IMR-90 (cell line): Measurements from ENCODE around the gene USP25. TPM values are rescaled to one million over a fixed set of nuclear protein-coding genes. Genes with fewer than 3 reads are reported as not detected.

Experiments
- ATAC-seq: fragments of 200-7000 bp; cut with Tn5 transposase; 2 replicates; pipeline ENCODE4 v1.9.1; 2020; ENCODE audit warnings: low read depth, mild to moderate bottlenecking, moderate library complexity
- BruUV-seq: library from RNA; stranded (reverse); fragments of 400-500 nt; replicated peaks from 2 replicates; lab custom pipeline; 2021; lab: Mats Ljungman, UMichigan
- CTCF ChIA-PET: fragments of 300-600 bp; formaldehyde crosslinking; extraction: SDS; loops from one replicate; lab custom pipeline; 2021; ENCODE audit warnings: antibody characterized with exemption; lab: Yijun Ruan, JAX
- POLR2A ChIA-PET: fragments of 300-600 bp; sonication (Branson Sonifier 250); formaldehyde crosslinking; loops from one replicate; lab custom pipeline; 2022; ENCODE audit warnings: antibody characterized with exemption; ENCODE audit not compliant: unreplicated experiment; lab: Charles Lee
- DNase-seq: peaks from one replicate; pipeline ENCODE4 v3.0.0; 2013
- H2AFZ ChIP-seq: replicated peaks from 2 replicates; pipeline ENCODE3; 2013; ENCODE audit warnings: low read length, mild to moderate bottlenecking; ENCODE audit not compliant: poor library complexity
- H2AK5ac ChIP-seq: 2 replicates; pipeline ENCODE4 v1.6.1; 2013; ENCODE audit warnings: low read depth, low read length, inconsistent platforms
- H2AK9ac ChIP-seq: replicated peaks from 2 replicates; pipeline ENCODE3; 2013; ENCODE audit warnings: mild to moderate bottlenecking, low read depth, low read length, moderate library complexity; ENCODE audit not compliant: poor library complexity
- H2BK120ac ChIP-seq: 2 replicates; pipeline ENCODE4 v1.6.1; 2013; ENCODE audit warnings: low read depth, low read length, inconsistent platforms
- H2BK15ac ChIP-seq: 3 replicates; pipeline ENCODE4 v1.6.1; 2013; ENCODE audit warnings: low read depth, low read length, inconsistent platforms
- H2BK20ac ChIP-seq: 2 replicates; pipeline ENCODE4 v1.6.1; 2013; ENCODE audit warnings: low read depth, mild to moderate bottlenecking, inconsistent platforms, low read length, moderate library complexity
- H2BK5ac ChIP-seq: 2 replicates; pipeline ENCODE4 v1.6.1; 2013; ENCODE audit warnings: mild to moderate bottlenecking, low read depth, low read length, inconsistent platforms; ENCODE audit not compliant: poor library complexity, severe bottlenecking
- H3K14ac ChIP-seq: replicated peaks from 2 replicates; pipeline ENCODE4 v1.6.1; 2013; ENCODE audit warnings: low read depth, low read length, inconsistent platforms
- H3K18ac ChIP-seq: 2 replicates; pipeline ENCODE4 v1.6.1; 2013; ENCODE audit warnings: low read depth, low read length, control low read depth
- H3K23ac ChIP-seq: 2 replicates; pipeline ENCODE4 v1.6.1; 2013; ENCODE audit warnings: low read depth, low read length, inconsistent platforms
- H3K27ac ChIP-seq: 2 replicates; pipeline ENCODE4 v1.5.1; 2013; ENCODE audit warnings: mild to moderate bottlenecking, control low read depth, low read length; ENCODE audit not compliant: insufficient read depth
- H3K27me3 ChIP-seq: 2 replicates; pipeline ENCODE4 v1.6.1; 2013; ENCODE audit warnings: low read length; ENCODE audit not compliant: control insufficient read depth, insufficient read depth
- H3K36me3 ChIP-seq: 2 replicates; pipeline ENCODE4 v1.6.1; 2013; ENCODE audit warnings: low read length, mixed read lengths; ENCODE audit not compliant: control insufficient read depth, insufficient read depth
- H3K4ac ChIP-seq: 2 replicates; pipeline ENCODE4 v1.6.1; 2013; ENCODE audit warnings: low read depth, low read length, inconsistent platforms
- H3K4me1 ChIP-seq: 2 replicates; pipeline ENCODE4 v1.6.1; 2013; ENCODE audit warnings: low read length, mixed read lengths; ENCODE audit not compliant: control insufficient read depth, insufficient read depth
- H3K4me2 ChIP-seq: 2 replicates; pipeline ENCODE4 v1.6.1; 2013; ENCODE audit warnings: low read depth, mild to moderate bottlenecking, control low read depth, low read length, moderate library complexity
- H3K4me3 ChIP-seq: 2 replicates; pipeline ENCODE4 v1.5.1; 2013; ENCODE audit warnings: low read depth, mild to moderate bottlenecking, control low read depth, low read length, moderate library complexity; ENCODE audit not compliant: insufficient read depth
- H3K56ac ChIP-seq: 2 replicates; pipeline ENCODE4 v1.6.1; 2013; ENCODE audit warnings: low read length, inconsistent platforms; ENCODE audit not compliant: insufficient read depth; ENCODE audit errors: extremely low read depth
- H3K79me1 ChIP-seq, 2 experiments: 2 replicates each; pipeline ENCODE4 v1.6.1; 2013; ENCODE audit warnings: low read length in 2 of 2, inconsistent platforms in 1 of 2, low read depth in 1 of 2
- H3K9ac ChIP-seq: 2 replicates; pipeline ENCODE4 v1.6.1; 2013; ENCODE audit warnings: low read depth, low read length, control low read depth
- H3K9me1 ChIP-seq: 2 replicates; pipeline ENCODE4 v1.6.1; 2013; ENCODE audit warnings: low read length, inconsistent platforms; ENCODE audit not compliant: insufficient read depth
- H3K9me3 ChIP-seq: 2 replicates; pipeline ENCODE4 v1.6.1; 2013; ENCODE audit warnings: low read length; ENCODE audit not compliant: control insufficient read depth, insufficient read depth
- H4K20me1 ChIP-seq: 2 replicates; pipeline ENCODE4 v1.6.1; 2013; ENCODE audit warnings: low read length, inconsistent platforms; ENCODE audit not compliant: insufficient read depth
- H4K5ac ChIP-seq: 2 replicates; pipeline ENCODE4 v1.6.1; 2013; ENCODE audit warnings: mild to moderate bottlenecking, low read depth, low read length, control low read depth
- H4K8ac ChIP-seq, 2 experiments: 2 replicates each; pipeline ENCODE4 v1.6.1; 2013; ENCODE audit warnings: low read depth in 2 of 2, low read length in 2 of 2, control low read depth in 1 of 2, inconsistent platforms in 1 of 2
- H4K91ac ChIP-seq: 2 replicates; pipeline ENCODE4 v1.6.1; 2013; ENCODE audit warnings: low read depth, low read length, inconsistent platforms; ENCODE audit not compliant: insufficient read depth
- CEBPB ChIP-seq: IDR thresholded peaks from 2 replicates; pipeline ENCODE4 v1.6.1; 2012; ENCODE audit warnings: low read depth, low read length, improper control_type of control experiment
- ELK1 ChIP-seq: fragments of 150-350 bp; IDR thresholded peaks from 2 replicates; pipeline ENCODE4 v1.6.1; 2016; ENCODE audit warnings: low read depth, mild to moderate bottlenecking, low read length, moderate library complexity, borderline replicate concordance
- MAFK ChIP-seq: IDR thresholded peaks from 2 replicates; pipeline ENCODE4 v1.6.1; 2012; ENCODE audit warnings: low read depth, low read length, improper control_type of control experiment
- NFE2L2 ChIP-seq: fragments of 150-350 bp; IDR thresholded peaks from 2 replicates; pipeline ENCODE4 v1.6.1; 2016; ENCODE audit warnings: low read depth, mild to moderate bottlenecking, low read length
- WGBS, 2 experiments: methylation state at CpG; one replicate each; pipeline versions ENCODE4 v1.1.5 to v1.1.7; 2013; ENCODE audit warnings: missing lambda C conversion rate in 2 of 2; ENCODE audit not compliant: insufficient read length in 1 of 2; ENCODE audit errors: extremely low coverage in 2 of 2; 5-methylcytosine and 5-hydroxymethylcytosine counted together
- dilution Hi-C: fragments of 300-500 bp; cut with HindIII; formaldehyde crosslinking; loops from one replicate; pipeline ENCODE4 v1.14.3; 2018; ENCODE audit warnings: low sequenced_read_pairs; ENCODE audit not compliant: unreplicated experiment
- in situ Hi-C: fragments of 300-500 bp; cut with MboI; formaldehyde crosslinking; loops from 3 replicates; pipeline ENCODE4 v1.14.3; 2019; ENCODE audit warnings: low sequenced_read_pairs, inconsistent platforms, mixed read lengths
- intact Hi-C: fragments of 100-400 bp; cut with micrococcal nuclease; formaldehyde crosslinking; loops from 2 replicates; pipeline ENCODE4 v1.10.0; 2022
- polyA plus RNA-seq, 3 experiments: library from polyadenylated mRNA; depleted of rRNA; stranded (reverse); fragments of >200 nt; gene quantifications; 2 replicates each; pipeline ENCODE4 v1.2.3, GENCODE V29; 2012; ENCODE audit warnings: low replicate concordance in 1 of 3
- total RNA-seq: library from RNA; depleted of rRNA; stranded (reverse); fragments of >200 nt; gene quantifications from 2 replicates; pipeline ENCODE4 v1.2.3, GENCODE V29; 2012

Gene USP25
- total and polyA plus RNA-seq, 2 of the 4 experiments (the other 2 are of a cell fraction) = 9.3 to 23.3 TPM

GRCh38 chr21:15749082-15749860 is 19.5 kb downstream of the USP25 start:
- H3K4me3 ChIP-seq = no peak overlapping the region
- dilution Hi-C loops (no loop called here), intact Hi-C loops (loop anchor here (2.0 kb wide), 1 partner anchor 14 kb away; no protein-coding TSS in a partner anchor), in situ Hi-C loops (no loop called here)
- no peak overlapping the region for H3K27ac ChIP-seq
- H4K5ac ChIP-seq = no peak overlapping the region
- H3K56ac ChIP-seq = no peak overlapping the region
- H4K20me1 ChIP-seq = peaks cover 17% of the 10 kb centered on the region
- peaks cover 5% of the 10 kb centered on the region for H3K4me1 ChIP-seq
- peak; percentile 49 for DNase-seq
- H3K14ac ChIP-seq = no peak overlapping the region
- H2AK5ac ChIP-seq = no peak overlapping the region
- H3K4me2 ChIP-seq = no peak overlapping the region; the same call in 1 of the 2 replicates
- H3K23ac ChIP-seq = no peak overlapping the region
- no peak overlapping the region; the same call in 1 of the 2 replicates for H3K18ac ChIP-seq
- no peaks in the 10 kb centered on the region for H3K27me3 ChIP-seq
- H2BK15ac ChIP-seq = no peak overlapping the region
- H2AK9ac ChIP-seq = no peak overlapping the region
- no peak overlapping the region for H2BK5ac ChIP-seq
- H3K9ac ChIP-seq = no peak overlapping the region
- H3K9me1 ChIP-seq = peaks cover 10% of the 10 kb centered on the region
- no peak overlapping the region for H3K4ac ChIP-seq
- TF ChIP-seq ELK1 (no peak), NFE2L2 (peak; percentile 90), CEBPB (peak; percentile 63), MAFK (peak; percentile 94)
- no peak overlapping the region for H2BK120ac ChIP-seq
- ATAC-seq = peak; percentile 54
- ChIA-PET CTCF (no interaction called here), POLR2A (no interaction called here)
- no TSS peak for BruUV-seq
- H2BK20ac ChIP-seq = no peak overlapping the region
- H3K9me3 ChIP-seq = no peaks in the 10 kb centered on the region
- no peak overlapping the region for H4K8ac ChIP-seq
- H3K36me3 ChIP-seq = no peaks in the 10 kb centered on the region
- no peak overlapping the region for H2AFZ ChIP-seq
- 20% methylated on average over 1 of the region's 5 CpGs; no CpG with 5 or more reads in 1 of the 2 experiments for WGBS, 2 experiments
- no peak overlapping the region for H4K91ac ChIP-seq
- peaks cover 21 to 54% of the 10 kb centered on the region in 2 experiments for H3K79me1 ChIP-seq
